KMS-11 (cell line): ENCODE data around the gene HOXB3.

ENCODE experiments used
- H2AFZ ChIP-seq: fragments of 200-600 bp; sonication (generic); 2 replicates; pipeline ENCODE4 v1.6.1; 2016; ENCODE audit warnings: antibody characterized with exemption, mixed run types, low read depth
- H3K27ac ChIP-seq: fragments of 200-600 bp; sonication (generic); 2 replicates; pipeline ENCODE4 v1.6.1; 2016; ENCODE audit warnings: mild to moderate bottlenecking, mixed run types
- H3K27me3 ChIP-seq: fragments of 200-600 bp; sonication (generic); 2 replicates; pipeline ENCODE4 v1.6.1; 2017; ENCODE audit warnings: mild to moderate bottlenecking, low read depth, mixed run types, moderate library complexity; ENCODE audit not compliant: insufficient read depth
- H3K36me3 ChIP-seq: fragments of 200-600 bp; sonication (generic); 2 replicates; pipeline ENCODE4 v1.6.1; 2017; ENCODE audit warnings: mild to moderate bottlenecking, mixed run types; ENCODE audit not compliant: insufficient read depth
- H3K4me1 ChIP-seq: fragments of 200-600 bp; sonication (generic); 2 replicates; pipeline ENCODE4 v1.6.1; 2016; ENCODE audit warnings: mild to moderate bottlenecking, low read depth, mixed run types; ENCODE audit not compliant: poor library complexity, severe bottlenecking
- H3K4me2 ChIP-seq: fragments of 200-600 bp; sonication (generic); 2 replicates; pipeline ENCODE4 v1.7.0; 2016; ENCODE audit warnings: mild to moderate bottlenecking, mixed run types
- H3K4me3 ChIP-seq: fragments of 200-600 bp; sonication (generic); IDR thresholded peaks from 2 replicates; pipeline ENCODE4 v1.6.1; 2017; ENCODE audit warnings: low read depth, low read length, mixed read lengths; ENCODE audit not compliant: insufficient read depth
- H3K79me2 ChIP-seq: fragments of 200-600 bp; sonication (generic); 2 replicates; pipeline ENCODE4 v1.6.1; 2016; ENCODE audit warnings: low read depth, mixed run types; ENCODE audit not compliant: insufficient read depth
- H3K9ac ChIP-seq: fragments of 200-600 bp; sonication (generic); 2 replicates; pipeline ENCODE4 v1.6.1; 2016; ENCODE audit warnings: mild to moderate bottlenecking, mixed run types
- H4K20me1 ChIP-seq: fragments of 200-600 bp; sonication (generic); 2 replicates; pipeline ENCODE4 v1.6.1; 2016; ENCODE audit warnings: mild to moderate bottlenecking, mixed run types; ENCODE audit not compliant: insufficient read depth
- CTCF ChIP-seq: fragments of 200-600 bp; sonication (generic); conservative IDR thresholded peaks from 2 replicates; pipeline ENCODE4 v1.6.1; 2017; ENCODE audit warnings: low read depth, mild to moderate bottlenecking, antibody characterized with exemption, low read length, moderate library complexity, mixed read lengths

Gene HOXB3

DNA sequence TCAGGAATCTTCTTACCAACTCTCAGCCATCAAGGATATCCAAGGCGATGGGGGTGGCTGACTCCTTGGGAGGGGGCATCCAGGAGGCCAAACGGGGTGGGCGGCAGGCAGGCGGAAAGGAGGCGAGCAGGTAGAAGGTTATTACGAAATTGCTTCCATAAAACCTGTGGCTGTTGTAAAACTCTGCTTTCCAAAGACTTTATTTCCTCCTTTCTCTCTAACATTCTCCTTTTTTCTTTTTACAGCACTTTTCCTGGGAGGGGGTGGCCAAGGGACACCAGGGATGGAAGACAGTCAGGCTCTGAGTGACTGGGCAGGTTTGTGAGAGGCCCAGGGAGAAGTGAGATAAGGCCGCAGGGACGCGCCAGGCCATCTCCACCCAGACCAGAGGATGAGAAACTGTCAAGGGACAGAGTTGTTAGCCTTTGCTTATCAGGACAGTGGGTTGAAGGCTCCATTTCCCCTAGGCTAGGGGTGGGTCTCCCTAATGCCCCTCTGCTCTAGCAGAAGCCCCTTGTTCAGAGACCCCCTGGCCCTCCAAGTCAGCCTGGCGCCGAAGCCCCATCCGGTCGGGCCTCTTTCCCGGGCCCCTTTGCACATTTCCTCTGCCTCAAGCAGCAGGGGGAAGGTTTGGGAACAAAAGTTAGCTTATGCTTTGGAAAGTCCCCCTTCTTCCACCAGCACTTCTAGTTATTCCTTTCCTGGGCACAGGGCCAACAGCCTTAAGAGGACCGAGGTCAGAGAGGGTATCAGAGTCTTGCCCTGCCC lies 41.1 kb upstream of the HOXB3 start:
- no peaks in the 10 kb centered on the region for H3K79me2 ChIP-seq
- H3K27ac ChIP-seq, result no peak overlapping the region; the same call in 1 of the 2 replicates
- no peak overlapping the region for H3K9ac ChIP-seq
- TF ChIP-seq CTCF, result no peak
- H4K20me1 ChIP-seq, result no peaks in the 10 kb centered on the region
- H3K4me1 ChIP-seq, result peaks cover 45% of the 10 kb centered on the region
- H3K4me2 ChIP-seq, result peak overlapping the region; percentile 74
- peak overlapping the region; percentile 55; the same call in 1 of the 2 replicates for H2AFZ ChIP-seq
- H3K36me3 ChIP-seq, result no peaks in the 10 kb centered on the region
- peaks cover 16% of the 10 kb centered on the region for H3K27me3 ChIP-seq
- no peak overlapping the region for H3K4me3 ChIP-seq

GRCh38 chr17:48630009-48630924 lies 40.2 kb upstream of the HOXB3 start:
- peaks cover 36% of the 10 kb centered on the region for H3K4me1 ChIP-seq
- no peak for TF ChIP-seq CTCF
- H3K27me3 ChIP-seq, result peaks cover 19% of the 10 kb centered on the region
- H4K20me1 ChIP-seq, result no peaks in the 10 kb centered on the region
- no peak overlapping the region for H3K4me2 ChIP-seq
- H3K9ac ChIP-seq, result no peak overlapping the region
- no peaks in the 10 kb centered on the region for H3K79me2 ChIP-seq
- H3K27ac ChIP-seq, result no peak overlapping the region
- no peak overlapping the region for H2AFZ ChIP-seq
- no peaks in the 10 kb centered on the region for H3K36me3 ChIP-seq
- no peak overlapping the region for H3K4me3 ChIP-seq

DNA sequence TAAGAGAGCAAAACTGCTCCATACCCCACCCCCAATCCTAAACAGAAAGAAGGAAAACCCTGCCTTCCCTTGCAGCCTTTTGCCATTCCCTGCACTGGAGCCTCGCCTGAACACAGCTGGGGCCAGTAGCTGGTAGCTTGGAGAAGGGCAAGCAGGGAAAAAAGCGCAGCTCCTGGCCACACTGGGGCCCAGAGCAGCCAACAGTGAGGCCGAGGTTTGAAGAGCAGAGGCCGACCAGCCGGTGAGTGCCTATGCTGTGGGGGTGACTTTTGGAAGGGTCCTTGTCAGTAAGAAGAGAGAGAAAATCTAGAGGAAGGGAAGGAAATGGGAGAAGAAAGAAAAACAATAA lies 39.3 kb upstream of the HOXB3 start:
- H3K4me1 ChIP-seq, result peaks cover 31% of the 10 kb centered on the region
- no peak overlapping the region for H3K27ac ChIP-seq
- no peaks in the 10 kb centered on the region for H4K20me1 ChIP-seq
- peaks cover 28% of the 10 kb centered on the region for H3K27me3 ChIP-seq
- no peaks in the 10 kb centered on the region for H3K36me3 ChIP-seq
- TF ChIP-seq CTCF, result no peak
- H3K79me2 ChIP-seq, result no peaks in the 10 kb centered on the region
- no peak overlapping the region for H2AFZ ChIP-seq
- no peak overlapping the region for H3K4me3 ChIP-seq
- H3K4me2 ChIP-seq, result no peak overlapping the region
- no peak overlapping the region for H3K9ac ChIP-seq

DNA sequence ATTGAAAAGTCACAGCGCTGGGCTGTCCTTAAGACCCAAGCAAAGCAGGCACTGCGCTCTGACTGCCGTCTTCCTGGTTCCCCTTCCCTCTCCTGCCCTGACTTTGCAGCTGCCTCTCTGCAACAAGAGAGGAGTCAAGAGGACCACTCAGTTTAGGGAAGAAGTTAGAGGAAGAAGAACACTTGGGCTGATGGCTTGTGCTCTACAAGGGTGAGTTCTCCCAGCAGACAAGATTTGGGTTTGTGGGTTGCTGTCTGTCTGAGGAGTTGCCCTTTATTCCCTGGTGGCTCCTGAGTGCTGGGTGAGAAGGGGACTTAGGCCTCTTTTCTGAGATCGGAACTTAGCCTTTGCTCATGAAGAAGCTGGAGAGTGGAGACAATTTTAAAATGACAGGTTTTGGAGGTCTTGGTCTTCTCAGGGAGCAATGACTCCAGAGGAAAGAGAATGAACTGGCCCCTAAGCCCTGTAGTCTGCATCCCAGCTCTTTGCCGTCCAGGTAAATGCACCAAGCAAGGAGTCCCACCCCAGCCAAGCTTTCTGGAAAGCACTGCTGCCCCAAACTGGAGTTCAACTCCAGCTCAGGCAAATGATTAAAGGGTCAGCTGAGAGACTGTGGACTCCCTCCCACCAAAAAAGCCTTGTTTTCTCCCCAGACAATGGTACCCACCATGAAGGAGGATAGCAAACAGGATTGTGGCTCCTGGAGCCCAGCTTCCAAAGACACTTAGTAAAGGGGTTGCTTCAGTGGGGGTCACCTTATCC lies 38.8 kb upstream of the HOXB3 start:
- Histone ChIP-seq H3K9ac (no peak overlapping the region), H3K79me2 (no peaks in the 10 kb centered on the region), H3K36me3 (no peaks in the 10 kb centered on the region), H2AFZ (no peak overlapping the region), H4K20me1 (no peaks in the 10 kb centered on the region), H3K4me1 (peaks cover 31% of the 10 kb centered on the region), H3K4me2 (no peak overlapping the region), H3K4me3 (no peak overlapping the region), H3K27me3 (peaks cover 33% of the 10 kb centered on the region), H3K27ac (no peak overlapping the region)
- TF ChIP-seq CTCF, result no peak
